Activated CD8-positive, alpha-beta T cell treated with anti-CD3 and anti-CD28 coated beads for 36 hours (primary cell): ENCODE measurements around the gene TRIO. TPM values are rescaled to one million over a fixed set of nuclear protein-coding genes. Genes with fewer than 3 reads are reported as not detected.

Experiments
- ATAC-seq: fragments of 200-7000 bp; cut with Tn5 transposase; one replicate; pipeline ENCODE4 v1.10.0; 2021; ENCODE audit warnings: mild to moderate bottlenecking, moderate library complexity
- CTCF ChIA-PET: fragments of 350-600 bp; sonication (Branson Sonifier 250); formaldehyde crosslinking; loops from one replicate; lab custom pipeline; 2021; ENCODE audit warnings: antibody characterized with exemption; lab: Charles Lee
- POLR2A ChIA-PET: fragments of 350-600 bp; sonication (Branson Sonifier 250); formaldehyde crosslinking; loops from one replicate; lab custom pipeline; 2021; ENCODE audit warnings: antibody characterized with exemption; lab: Charles Lee
- DNase-seq: peaks from one replicate; pipeline ENCODE4 v3.0.0-alpha.2; 2020
- H3K27ac Mint-ChIP-seq: one replicate; pipeline ENCODE4 v1.8.0; 2021; ENCODE audit warnings: mild to moderate bottlenecking, mixed read lengths
- H3K27me3 Mint-ChIP-seq: one replicate; pipeline ENCODE4 v1.8.0; 2021; ENCODE audit warnings: mixed read lengths
- H3K36me3 Mint-ChIP-seq: one replicate; pipeline ENCODE4 v1.8.0; 2021; ENCODE audit warnings: low read depth, mixed read lengths
- H3K4me1 Mint-ChIP-seq: one replicate; pipeline ENCODE4 v1.8.0; 2021; ENCODE audit warnings: low read depth, mixed read lengths
- H3K4me3 Mint-ChIP-seq: one replicate; pipeline ENCODE4 v1.8.0; 2021; ENCODE audit warnings: mild to moderate bottlenecking, moderate library complexity, mixed read lengths
- H3K9me3 Mint-ChIP-seq: one replicate; pipeline ENCODE4 v1.8.0; 2021; ENCODE audit warnings: mixed read lengths
- intact Hi-C: fragments of 100-400 bp; cut with micrococcal nuclease; formaldehyde crosslinking; loops from one replicate; pipeline ENCODE4 v1.10.0; 2022
- total RNA-seq, 2 experiments: library from RNA; stranded (reverse); gene quantifications; one replicate each; pipeline ENCODE4 v1.2.3, GENCODE V29; 2021
- TF ChIP-seq, protein P1 (sequence below): fragments of 200-600 bp; IDR thresholded peaks from one replicate; pipeline ENCODE4 v1.8.0; 2022; ENCODE audit warnings: antibody characterized with exemption, mild to moderate bottlenecking

The TRIO gene
- total RNA-seq, 2 experiments from 2014 or later, result 11.4 to 11.5 TPM

DNA sequence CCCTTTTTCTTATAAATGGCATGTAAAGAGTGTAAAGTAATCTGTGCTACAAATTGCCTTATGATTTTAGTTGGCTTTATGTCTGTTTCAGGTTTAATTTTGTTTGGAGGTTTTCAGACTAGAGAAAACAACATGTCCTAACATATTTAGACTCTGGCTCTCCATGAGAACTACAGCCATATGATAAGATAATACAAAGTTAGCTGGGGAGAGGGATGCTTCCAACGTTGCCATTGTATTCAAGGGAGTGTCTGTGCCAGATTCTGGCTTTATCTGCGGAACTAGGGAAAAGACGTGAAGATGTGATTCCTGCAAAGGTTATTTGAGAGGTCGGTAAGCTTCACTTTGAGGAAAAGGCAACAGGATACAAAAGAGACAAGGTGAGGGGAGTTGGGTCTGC, 298.5 kb downstream of the TRIO start:
- Mint-ChIP-seq H3K4me3 (no peak overlapping the region), H3K36me3 (peaks cover 2% of the 10 kb centered on the region), H3K27me3 (peaks cover 5% of the 10 kb centered on the region), H3K9me3 (no peaks in the 10 kb centered on the region), H3K27ac (no peak overlapping the region), H3K4me1 (peaks cover 22% of the 10 kb centered on the region)
- ChIA-PET CTCF (interaction anchor here (1.6 kb wide), 1 partner anchor 207 kb away, joined by 4 read pairs; no protein-coding TSS in a partner anchor), POLR2A (interaction anchor here (0.6 to 1.2 kb wide), 2 partner anchors 9 to 28 kb away, joined by 3 read pairs; no protein-coding TSS in a partner anchor)
- no peak for DNase-seq
- intact Hi-C loops, result no loop called here
- TF ChIP-seq, protein P1, sequence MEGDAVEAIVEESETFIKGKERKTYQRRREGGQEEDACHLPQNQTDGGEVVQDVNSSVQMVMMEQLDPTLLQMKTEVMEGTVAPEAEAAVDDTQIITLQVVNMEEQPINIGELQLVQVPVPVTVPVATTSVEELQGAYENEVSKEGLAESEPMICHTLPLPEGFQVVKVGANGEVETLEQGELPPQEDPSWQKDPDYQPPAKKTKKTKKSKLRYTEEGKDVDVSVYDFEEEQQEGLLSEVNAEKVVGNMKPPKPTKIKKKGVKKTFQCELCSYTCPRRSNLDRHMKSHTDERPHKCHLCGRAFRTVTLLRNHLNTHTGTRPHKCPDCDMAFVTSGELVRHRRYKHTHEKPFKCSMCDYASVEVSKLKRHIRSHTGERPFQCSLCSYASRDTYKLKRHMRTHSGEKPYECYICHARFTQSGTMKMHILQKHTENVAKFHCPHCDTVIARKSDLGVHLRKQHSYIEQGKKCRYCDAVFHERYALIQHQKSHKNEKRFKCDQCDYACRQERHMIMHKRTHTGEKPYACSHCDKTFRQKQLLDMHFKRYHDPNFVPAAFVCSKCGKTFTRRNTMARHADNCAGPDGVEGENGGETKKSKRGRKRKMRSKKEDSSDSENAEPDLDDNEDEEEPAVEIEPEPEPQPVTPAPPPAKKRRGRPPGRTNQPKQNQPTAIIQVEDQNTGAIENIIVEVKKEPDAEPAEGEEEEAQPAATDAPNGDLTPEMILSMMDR, result no peak
- no peak for ATAC-seq

DNA sequence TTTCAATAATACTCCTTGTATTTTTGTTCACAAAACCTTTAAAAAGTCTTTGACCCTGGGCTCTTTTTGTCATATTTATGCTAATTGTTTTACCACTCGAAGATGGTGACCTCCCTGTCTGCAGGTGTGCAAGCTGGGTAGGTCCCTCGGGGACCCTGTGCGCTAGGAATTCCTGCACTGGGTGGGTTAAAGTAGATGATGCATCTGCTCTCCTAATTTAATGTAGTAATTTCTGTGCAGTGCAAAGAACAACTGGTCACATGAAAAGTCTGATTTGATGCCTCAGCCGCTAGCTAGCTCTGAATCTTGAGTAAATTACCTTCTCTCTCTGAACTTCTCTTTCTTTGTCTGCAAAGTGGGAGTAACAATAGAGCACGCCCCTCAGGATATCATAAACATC, 299.4 kb downstream of the TRIO start:
- peaks cover 5% of the 10 kb centered on the region for H3K27me3 Mint-ChIP-seq
- DNase-seq, result no peak
- no peak overlapping the region for H3K27ac Mint-ChIP-seq
- intact Hi-C loops, result no loop called here
- peaks cover 2% of the 10 kb centered on the region for H3K36me3 Mint-ChIP-seq
- TF ChIP-seq, protein P1, result no peak
- no peak overlapping the region for H3K4me3 Mint-ChIP-seq
- H3K9me3 Mint-ChIP-seq, result no peaks in the 10 kb centered on the region
- POLR2A ChIA-PET, result interaction anchor here (1.2 kb wide), 1 partner anchor 10 kb away, joined by 3 read pairs; no protein-coding TSS in a partner anchor
- peaks cover 13% of the 10 kb centered on the region for H3K4me1 Mint-ChIP-seq
- no peak for ATAC-seq
- CTCF ChIA-PET, result no interaction called here

DNA sequence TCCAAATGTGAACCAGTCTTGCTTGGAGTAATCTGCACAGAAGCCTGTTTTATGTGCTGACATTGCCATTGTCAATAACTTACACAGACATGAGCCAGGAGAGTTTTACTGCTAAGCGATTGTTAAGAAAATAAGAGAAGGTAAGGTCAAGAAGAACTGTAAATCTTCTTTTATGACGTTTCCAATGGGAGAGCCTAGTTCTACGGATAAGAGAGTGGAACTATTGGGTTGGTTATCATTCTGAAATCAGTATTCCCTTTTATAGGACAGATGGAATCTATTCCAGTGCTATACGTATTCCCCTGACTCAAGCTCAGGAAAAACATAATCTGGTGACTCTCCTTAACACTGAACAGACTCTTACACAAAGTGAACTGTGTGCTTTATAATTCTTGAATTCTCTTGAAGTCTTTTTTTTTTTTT, 300.5 kb downstream of the TRIO start:
- Mint-ChIP-seq H3K27ac (no peak overlapping the region), H3K4me3 (no peak overlapping the region), H3K27me3 (peaks cover 4% of the 10 kb centered on the region), H3K36me3 (no peaks in the 10 kb centered on the region), H3K9me3 (no peaks in the 10 kb centered on the region), H3K4me1 (peaks cover 4% of the 10 kb centered on the region)
- intact Hi-C loops, result no loop called here
- DNase-seq, result no peak
- POLR2A ChIA-PET, result no interaction called here
- TF ChIP-seq, protein P1, result no peak
- no peak for ATAC-seq
- CTCF ChIA-PET, result interaction anchor here (1.2 kb wide), 1 partner anchor 205 kb away, joined by 4 read pairs; no protein-coding TSS in a partner anchor

DNA sequence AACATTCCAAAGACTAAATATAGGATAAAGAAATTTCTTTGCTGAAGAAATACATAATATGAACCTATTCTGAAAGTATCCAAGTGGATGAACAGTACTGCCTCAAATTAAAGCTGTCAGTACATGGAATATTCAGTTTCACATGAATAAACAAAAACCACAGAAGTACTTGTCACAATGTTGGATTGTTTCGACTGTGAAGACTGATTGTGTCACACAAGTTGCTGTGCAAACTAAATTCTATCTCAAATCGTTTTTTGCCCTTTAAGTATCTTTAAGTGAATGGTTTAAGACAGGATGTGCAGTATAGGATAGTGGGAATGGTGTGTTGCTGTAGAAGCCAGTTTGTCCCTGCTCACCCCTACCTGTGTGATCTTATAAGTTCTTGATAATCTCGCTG, 301.0 kb downstream of the TRIO start:
- TF ChIP-seq, protein P1, result no peak
- DNase-seq (no peak), ATAC-seq (no peak)
- H3K9me3 Mint-ChIP-seq, result no peaks in the 10 kb centered on the region
- H3K4me3 Mint-ChIP-seq, result no peak overlapping the region
- peaks cover 4% of the 10 kb centered on the region for H3K27me3 Mint-ChIP-seq
- peaks cover 3% of the 10 kb centered on the region for H3K4me1 Mint-ChIP-seq
- ChIA-PET POLR2A (no interaction called here), CTCF (interaction anchor here (1.2 kb wide), 1 partner anchor 205 kb away, joined by 4 read pairs; no protein-coding TSS in a partner anchor)
- intact Hi-C loops, result no loop called here
- no peak overlapping the region for H3K27ac Mint-ChIP-seq
- no peaks in the 10 kb centered on the region for H3K36me3 Mint-ChIP-seq

DNA sequence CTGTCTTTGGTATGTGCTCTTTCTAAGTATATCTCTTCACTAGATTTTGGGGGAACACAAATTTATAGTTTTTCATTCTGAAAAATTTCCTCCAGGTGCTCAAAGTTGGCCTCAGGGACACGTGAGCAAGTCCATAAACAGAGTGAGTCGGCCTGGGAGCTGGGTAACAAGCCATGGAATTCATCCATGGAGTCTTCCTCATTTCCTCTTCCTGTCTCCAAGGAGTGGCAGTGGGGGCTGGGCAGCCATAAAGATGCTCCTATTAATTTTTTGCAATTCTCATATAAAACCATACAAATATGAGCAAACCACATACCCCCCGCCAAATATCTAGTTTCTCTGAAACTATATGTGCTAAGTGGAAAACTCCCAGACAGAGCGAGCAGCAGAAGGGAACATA, 301.9 kb downstream of the TRIO start:
- ChIA-PET CTCF (interaction anchor here (1.2 kb wide), 1 partner anchor 204 kb away, joined by 4 read pairs; no protein-coding TSS in a partner anchor), POLR2A (no interaction called here)
- Mint-ChIP-seq H3K36me3 (no peaks in the 10 kb centered on the region), H3K4me1 (peaks cover 9% of the 10 kb centered on the region), H3K27me3 (peaks cover 4% of the 10 kb centered on the region), H3K27ac (no peak overlapping the region), H3K4me3 (no peak overlapping the region), H3K9me3 (no peaks in the 10 kb centered on the region)
- intact Hi-C loops, result no loop called here
- ATAC-seq (no peak), DNase-seq (no peak)
- TF ChIP-seq, protein P1, result no peak
